Naive thymus-derived CD4-positive, alpha-beta T cell (primary cell): ENCODE data around the gene CCDC63. TPM values are rescaled to one million over a fixed set of nuclear protein-coding genes. Genes with fewer than 3 reads are reported as not detected.
A peak's percentile ranks its signal among the peaks of the same experiment; 100 is the strongest.

Experiments
- ATAC-seq: fragments of 150-1000 bp; cut with Tn5 transposase; 2 replicates; pipeline ENCODE4 v1.10.0; 2021; ENCODE audit warnings: mild to moderate bottlenecking, moderate library complexity
- CTCF ChIA-PET: fragments of 350-600 bp; sonication (Branson Sonifier 250); formaldehyde crosslinking; loops from one replicate; lab custom pipeline; 2021; ENCODE audit warnings: antibody characterized with exemption; lab: Charles Lee
- POLR2A ChIA-PET: fragments of 350-600 bp; sonication (Branson Sonifier 250); formaldehyde crosslinking; loops from one replicate; lab custom pipeline; 2021; ENCODE audit warnings: antibody characterized with exemption, inconsistent platforms; lab: Charles Lee
- DNase-seq, 9 donors: peaks; one replicate each; pipeline versions ENCODE4 v3.0.0 to v3.0.0-alpha.2; 2020 to 2022; ENCODE audit warnings: mixed read lengths in 1 of 9
- H3K27ac ChIP-seq: one replicate; pipeline ENCODE4 v1.7.0; 2013; ENCODE audit warnings: mild to moderate bottlenecking, low read depth, low read length, moderate library complexity
- H3K27me3 ChIP-seq, 2 donors: one replicate each; pipeline ENCODE4 v1.7.0; 2013; ENCODE audit warnings: low read length in 2 of 2, mild to moderate bottlenecking in 2 of 2, moderate library complexity in 2 of 2; ENCODE audit not compliant: control insufficient read depth in 2 of 2, insufficient read depth in 2 of 2
- H3K36me3 ChIP-seq, 3 experiments: 1 replicate in 2 of 3; 2 replicates in 1 of 3; pipeline ENCODE4 v1.7.0; 2013; ENCODE audit warnings: low read length in 3 of 3, mild to moderate bottlenecking in 3 of 3, moderate library complexity in 1 of 3; ENCODE audit not compliant: insufficient read depth in 3 of 3, control insufficient read depth in 2 of 3
- H3K4me1 ChIP-seq, 2 donors: one replicate each; pipeline ENCODE4 v1.7.0; 2013; ENCODE audit warnings: low read length in 2 of 2, mild to moderate bottlenecking in 2 of 2, moderate library complexity in 1 of 2; ENCODE audit not compliant: control insufficient read depth in 2 of 2, insufficient read depth in 2 of 2
- H3K4me3 ChIP-seq: 2 replicates; pipeline ENCODE4 v1.7.0; 2013; ENCODE audit warnings: mild to moderate bottlenecking, low read length
- H3K9me3 ChIP-seq, 3 experiments: 1 replicate in 2 of 3; 2 replicates in 1 of 3; pipeline ENCODE4 v1.7.0; 2013; ENCODE audit warnings: low read length in 3 of 3; ENCODE audit not compliant: control insufficient read depth in 2 of 3
- H3K27ac Mint-ChIP-seq, 9 donors: one replicate each; pipeline ENCODE4 v1.8.0; 2020 to 2022; ENCODE audit warnings: mixed read lengths in 9 of 9, mild to moderate bottlenecking in 8 of 9, moderate library complexity in 5 of 9, inconsistent platforms in 2 of 9
- H3K27me3 Mint-ChIP-seq, 5 donors: one replicate each; pipeline ENCODE4 v1.8.0; 2021 to 2022; ENCODE audit warnings: mixed read lengths in 5 of 5, mild to moderate bottlenecking in 1 of 5
- H3K36me3 Mint-ChIP-seq, 5 donors: one replicate each; pipeline ENCODE4 v1.8.0; 2020 to 2022; ENCODE audit warnings: mixed read lengths in 5 of 5, mild to moderate bottlenecking in 3 of 5, inconsistent platforms in 1 of 5
- H3K4me1 Mint-ChIP-seq, 7 donors: one replicate each; pipeline ENCODE4 v1.8.0; 2020 to 2022; ENCODE audit warnings: mixed read lengths in 7 of 7, mild to moderate bottlenecking in 3 of 7, inconsistent platforms in 1 of 7
- H3K4me3 Mint-ChIP-seq, 10 donors: one replicate each; pipeline ENCODE4 v1.8.0; 2020 to 2022; ENCODE audit warnings: mild to moderate bottlenecking in 10 of 10, mixed read lengths in 10 of 10, moderate library complexity in 6 of 10, inconsistent platforms in 2 of 10
- H3K9me3 Mint-ChIP-seq, 11 donors: one replicate each; pipeline ENCODE4 v1.8.0; 2020 to 2022; ENCODE audit warnings: mixed read lengths in 11 of 11, mild to moderate bottlenecking in 4 of 11, inconsistent platforms in 1 of 11, moderate library complexity in 1 of 11
- intact Hi-C, 2 donors: fragments of 100-400 bp; cut with micrococcal nuclease; formaldehyde crosslinking; loops; one replicate each; pipeline ENCODE4 v1.15.1; 2023
- polyA plus RNA-seq, 2 donors: library from polyadenylated mRNA; unstranded; fragments of 300-500 nt; fragmentation: Illumina TruSeq; gene quantifications; one replicate each; pipeline ENCODE4 v1.2.3, GENCODE V29; 2021
- total RNA-seq, 6 experiments: library from RNA in 5 of 6; stranded (reverse) in 5 of 6; gene quantifications; 1 replicate in 5 of 6; 2 replicates in 1 of 6; pipeline ENCODE4 v1.2.3 and lab custom pipeline; 2021 to 2026

Gene CCDC63
- total and polyA plus RNA-seq, 7 experiments from 2014 or later: not detected

- Histone ChIP-seq H3K9me3 (no peaks in the 10 kb centered on the region), H3K4me3 (no peak overlapping the region), H3K27ac (no peak overlapping the region), H3K4me1 (peaks cover 0 to 5% of the 10 kb centered on the region in 2 donors), H3K36me3 (no peaks in the 10 kb centered on the region), H3K27me3 (no peaks in the 10 kb centered on the region)
- H3K27ac Mint-ChIP-seq: peak overlapping the region in 1 of 9 donors; percentile 2
- no peaks in the 10 kb centered on the region for H3K9me3 Mint-ChIP-seq
- peaks cover 7 to 21% (median 13%) of the 10 kb centered on the region in 5 donors for H3K27me3 Mint-ChIP-seq
- intact Hi-C loops: no loop called here
- H3K4me3 Mint-ChIP-seq: no peak overlapping the region
- peaks cover 0 to 7% (median 6%) of the 10 kb centered on the region in 7 donors for H3K4me1 Mint-ChIP-seq
- DNase-seq: no peak
- no peak for ATAC-seq
- POLR2A ChIA-PET: no interaction called here
- CTCF ChIA-PET: no interaction called here
- no peaks in the 10 kb centered on the region for H3K36me3 Mint-ChIP-seq
Observed at GRCh38 chr12:110933326-110933974, 86.7 kb downstream of the CCDC63 start.

GRCh38 chr12:110934093-110934852 lies 87.5 kb downstream of the CCDC63 start:
- no peaks in the 10 kb centered on the region for H3K36me3 Mint-ChIP-seq
- no peaks in the 10 kb centered on the region for H3K9me3 ChIP-seq
- peaks cover 0 to 7% (median 6%) of the 10 kb centered on the region in 7 donors for H3K4me1 Mint-ChIP-seq
- no peak overlapping the region for H3K27ac ChIP-seq
- CTCF ChIA-PET: no interaction called here
- no peaks in the 10 kb centered on the region for H3K36me3 ChIP-seq
- intact Hi-C loops: loop anchor here in 1 of 2 donors (1.0 kb wide), 1 partner anchor 378 kb away; no protein-coding TSS in a partner anchor
- H3K27ac Mint-ChIP-seq: peak overlapping the region in 1 of 9 donors; percentile 10
- H3K27me3 Mint-ChIP-seq: peaks cover 7 to 21% (median 13%) of the 10 kb centered on the region in 5 donors
- peaks cover 0 to 5% of the 10 kb centered on the region in 2 donors for H3K4me1 ChIP-seq
- no peaks in the 10 kb centered on the region for H3K27me3 ChIP-seq
- no peaks in the 10 kb centered on the region for H3K9me3 Mint-ChIP-seq
- DNase-seq (no peak), ATAC-seq (no peak)
- no peak overlapping the region for H3K4me3 ChIP-seq
- POLR2A ChIA-PET: no interaction called here
- no peak overlapping the region for H3K4me3 Mint-ChIP-seq

GRCh38 chr12:110935588-110935987 lies 88.8 kb downstream of the CCDC63 start:
- Mint-ChIP-seq H3K4me1 (peaks cover 0 to 7% (median 6%) of the 10 kb centered on the region in 7 donors), H3K9me3 (no peaks in the 10 kb centered on the region), H3K4me3 (no peak overlapping the region), H3K27me3 (peaks cover 7 to 21% (median 13%) of the 10 kb centered on the region in 5 donors), H3K36me3 (no peaks in the 10 kb centered on the region), H3K27ac (no peak overlapping the region)
- no peak for DNase-seq
- Histone ChIP-seq H3K27me3 (no peaks in the 10 kb centered on the region), H3K36me3 (no peaks in the 10 kb centered on the region), H3K4me1 (peaks cover 0 to 5% of the 10 kb centered on the region in 2 donors), H3K27ac (no peak overlapping the region), H3K4me3 (no peak overlapping the region), H3K9me3 (no peaks in the 10 kb centered on the region)
- ATAC-seq: no peak
- POLR2A ChIA-PET: no interaction called here
- CTCF ChIA-PET: interaction anchor here (0.6 to 2.3 kb wide), 2 partner anchors 336 to 381 kb away, joined by 3 to 9 read pairs; no protein-coding TSS in a partner anchor
- intact Hi-C loops: loop anchor here in 1 of 2 donors (5.0 kb wide), 1 partner anchor 362 kb away; no protein-coding TSS in a partner anchor

GRCh38 chr12:110936367-110937103 lies 89.7 kb downstream of the CCDC63 start:
- no peaks in the 10 kb centered on the region for H3K9me3 ChIP-seq
- no peaks in the 10 kb centered on the region for H3K27me3 ChIP-seq
- no peak for DNase-seq
- H3K4me3 Mint-ChIP-seq: peak overlapping the region in 2 of 10 donors; percentile 31 to 47
- H3K36me3 Mint-ChIP-seq: no peaks in the 10 kb centered on the region
- H3K27me3 Mint-ChIP-seq: peaks cover 7 to 21% (median 13%) of the 10 kb centered on the region in 5 donors
- intact Hi-C loops: loop anchor here (1.0 to 5.0 kb wide), 4 partner anchors 238 to 377 kb away; no protein-coding TSS in a partner anchor
- no peaks in the 10 kb centered on the region for H3K9me3 Mint-ChIP-seq
- no peak overlapping the region for H3K27ac Mint-ChIP-seq
- H3K27ac ChIP-seq: no peak overlapping the region
- H3K36me3 ChIP-seq: no peaks in the 10 kb centered on the region
- H3K4me1 Mint-ChIP-seq: peaks cover 0 to 7% (median 6%) of the 10 kb centered on the region in 7 donors
- CTCF ChIA-PET: interaction anchor here (2.3 kb wide), 1 partner anchor 336 kb away, joined by 9 read pairs; no protein-coding TSS in a partner anchor
- peak; percentile 10 for ATAC-seq
- H3K4me1 ChIP-seq: peaks cover 0 to 5% of the 10 kb centered on the region in 2 donors
- H3K4me3 ChIP-seq: no peak overlapping the region
- POLR2A ChIA-PET: no interaction called here

GRCh38 chr12:110937104-110937641 lies 90.4 kb downstream of the CCDC63 start:
- H3K27ac ChIP-seq: no peak overlapping the region
- H3K4me1 ChIP-seq: peaks cover 0 to 5% of the 10 kb centered on the region in 2 donors
- DNase-seq: peak; percentile 22 to 67 (median 51)
- intact Hi-C loops: loop anchor here (1.0 to 5.0 kb wide), 4 partner anchors 237 to 376 kb away; no protein-coding TSS in a partner anchor
- Mint-ChIP-seq H3K9me3 (no peaks in the 10 kb centered on the region), H3K36me3 (no peaks in the 10 kb centered on the region), H3K4me3 (peak overlapping the region in 5 of 10 donors; percentile 7 to 61 (median 31)), H3K27me3 (peaks cover 7 to 22% (median 13%) of the 10 kb centered on the region in 5 donors), H3K27ac (no peak overlapping the region), H3K4me1 (peaks cover 0 to 7% (median 6%) of the 10 kb centered on the region in 7 donors)
- H3K36me3 ChIP-seq: no peaks in the 10 kb centered on the region
- ChIA-PET POLR2A (no interaction called here), CTCF (interaction anchor here (0.6 to 2.3 kb wide), 4 partner anchors 26 to 345 kb away, joined by 3 to 9 read pairs (median 4); no protein-coding TSS in a partner anchor)
- H3K9me3 ChIP-seq: no peaks in the 10 kb centered on the region
- peak; percentile 72 for ATAC-seq
- H3K27me3 ChIP-seq: no peaks in the 10 kb centered on the region
- H3K4me3 ChIP-seq: no peak overlapping the region

GRCh38 chr12:110940296-110940695 lies 93.5 kb downstream of the CCDC63 start:
- peaks cover 0 to 7% (median 1%) of the 10 kb centered on the region in 11 donors for H3K9me3 Mint-ChIP-seq
- H3K4me3 Mint-ChIP-seq: no peak overlapping the region
- H3K4me1 Mint-ChIP-seq: peaks cover 0 to 7% (median 6%) of the 10 kb centered on the region in 7 donors
- Histone ChIP-seq H3K27ac (no peak overlapping the region), H3K4me3 (no peak overlapping the region), H3K27me3 (no peaks in the 10 kb centered on the region), H3K36me3 (no peaks in the 10 kb centered on the region), H3K9me3 (peaks cover 0 to under 1% (median 0%) of the 10 kb centered on the region in 3 experiments), H3K4me1 (peaks cover 0 to 5% of the 10 kb centered on the region in 2 donors)
- DNase-seq (no peak), ATAC-seq (no peak)
- intact Hi-C loops: no loop called here
- ChIA-PET CTCF (interaction anchor here (0.8 to 1.1 kb wide), 2 partner anchors 15 to 233 kb away, joined by 3 to 4 read pairs; no protein-coding TSS in a partner anchor), POLR2A (no interaction called here)
- H3K27ac Mint-ChIP-seq: no peak overlapping the region
- peaks cover 7 to 24% (median 18%) of the 10 kb centered on the region in 5 donors for H3K27me3 Mint-ChIP-seq
- H3K36me3 Mint-ChIP-seq: no peaks in the 10 kb centered on the region
